ENCODE data around the gene D2HGDH. TPM values are rescaled to one million over a fixed set of nuclear protein-coding genes. Genes with fewer than 3 reads are reported as not detected.
A peak's percentile ranks its signal among the peaks of the same experiment; 100 is the strongest.
"Not testable (repeated sequence)": the region's sequence is repeated elsewhere in the genome, so short reads cannot be mapped to it uniquely, and the experiment has no call there.

D2HGDH gene
- total and polyA plus RNA-seq, 4 donors, result 4.1 to 69.8 (median 25.2) TPM

GRCh38 chr2:241730671-241731293, 3.6 kb upstream of the D2HGDH start:
- WGBS, 2 donors, result 90 to 91% methylated on average over 12 of the region's 12 CpGs
- intact Hi-C loops (cut with DNase I), result loop anchor here in 1 of 2 donors (10.0 kb wide), 1 partner anchor 144 kb away; no protein-coding TSS in a partner anchor
- no peaks in the 10 kb centered on the region for H3K4me1 ChIP-seq (ENCODE audit: control insufficient read depth in 1 of 2, insufficient read depth in 2 of 2, low read length in 2 of 2)

GRCh38 chr2:241732513-241733186, 1.8 kb upstream of the D2HGDH start:
- not testable (repeated sequence) for H3K27ac ChIP-seq (ENCODE audit: low read depth in 1 of 2, low read length in 2 of 2); H3K27me3 ChIP-seq (ENCODE audit: control insufficient read depth in 1 of 2, insufficient read depth in 2 of 2, low read length in 1 of 2); H3K4me1 ChIP-seq (ENCODE audit: control insufficient read depth in 1 of 2, insufficient read depth in 2 of 2, low read length in 2 of 2); H3K9me3 ChIP-seq (ENCODE audit: control insufficient read depth, low read length); ATAC-seq (ENCODE audit: low FRiP score); H3K4me3 ChIP-seq (ENCODE audit: low read length in 2 of 2); H3K36me3 ChIP-seq (ENCODE audit: control insufficient read depth in 1 of 2, insufficient read depth in 2 of 2, low read length in 1 of 2)
- intact Hi-C loops (cut with DNase I), result loop anchor here in 1 of 2 donors (10.0 kb wide), 1 partner anchor 142 kb away; no protein-coding TSS in a partner anchor
- DNase-seq, result peak in 1 of 2 donors; percentile 90
- WGBS, 2 donors, result 37 to 38% methylated on average over 18 to 25 of the region's 26 CpGs

More at GRCh38 chr2:241730671-241731293, 3.6 kb upstream of the D2HGDH start:
- H3K9me3 ChIP-seq (ENCODE audit: control insufficient read depth, low read length), result no peaks in the 10 kb centered on the region
- no peak for ATAC-seq (ENCODE audit: low FRiP score)
- peaks cover 0 to 2% of the 10 kb centered on the region in 2 donors for H3K27me3 ChIP-seq (ENCODE audit: control insufficient read depth in 1 of 2, insufficient read depth in 2 of 2, low read length in 1 of 2)
- H3K27ac ChIP-seq (ENCODE audit: low read depth in 1 of 2, low read length in 2 of 2), result no peak overlapping the region
- no peaks in the 10 kb centered on the region for H3K36me3 ChIP-seq (ENCODE audit: control insufficient read depth in 1 of 2, insufficient read depth in 2 of 2, low read length in 1 of 2)
- H3K4me3 ChIP-seq (ENCODE audit: low read length in 2 of 2), result no peak overlapping the region
- DNase-seq, result no peak

DNA sequence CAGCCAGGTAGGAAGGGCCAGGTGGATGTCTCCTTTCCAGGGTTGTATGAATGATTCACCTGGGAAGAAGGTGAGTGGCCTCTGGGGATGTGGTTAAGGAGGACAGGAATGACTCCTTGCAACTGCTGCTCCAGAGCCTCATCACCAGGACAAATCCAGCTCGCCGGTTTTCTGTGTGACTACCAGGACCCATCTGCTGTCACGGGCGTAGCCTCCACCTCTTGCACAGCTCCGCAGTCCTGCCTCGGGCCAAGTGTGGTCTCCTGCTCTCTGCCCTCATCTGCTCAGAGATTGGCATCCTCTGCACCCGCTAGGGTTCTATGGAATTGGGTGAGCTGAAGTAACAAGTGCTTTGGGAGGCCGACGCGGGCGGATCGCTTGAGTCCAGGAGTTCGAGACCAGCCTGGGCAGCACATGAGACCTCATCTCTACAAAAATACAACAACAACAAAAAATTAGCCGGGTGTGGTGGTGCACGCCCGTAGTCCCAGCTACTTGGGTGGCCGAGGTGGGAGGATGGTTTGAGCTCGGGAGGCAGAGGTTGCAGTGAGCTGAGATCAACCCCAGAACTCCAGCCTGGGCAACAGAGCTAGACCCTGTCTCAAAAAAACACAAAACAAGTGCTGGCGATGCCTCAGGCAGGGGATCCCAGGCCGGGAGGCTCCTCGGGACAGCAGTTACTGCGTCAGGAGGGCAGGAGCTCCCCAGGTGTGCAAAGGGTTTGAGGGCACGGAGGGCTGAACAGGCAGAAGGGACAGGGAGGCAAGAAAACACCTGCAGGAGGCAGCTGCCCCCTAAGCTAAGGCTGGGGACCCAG, 831 bp upstream of the D2HGDH start:
- H3K4me1 ChIP-seq (ENCODE audit: control insufficient read depth in 1 of 2, insufficient read depth in 2 of 2, low read length in 2 of 2), result no peaks in the 10 kb centered on the region
- peaks cover 0 to 2% of the 10 kb centered on the region in 2 donors for H3K27me3 ChIP-seq (ENCODE audit: control insufficient read depth in 1 of 2, insufficient read depth in 2 of 2, low read length in 1 of 2)
- WGBS, 2 donors, result 87 to 89% methylated on average over 23 of the region's 23 CpGs
- no peak for ATAC-seq (ENCODE audit: low FRiP score)
- no peaks in the 10 kb centered on the region for H3K9me3 ChIP-seq (ENCODE audit: control insufficient read depth, low read length)
- intact Hi-C loops (cut with DNase I), result loop anchor here in 1 of 2 donors (10.0 kb wide), 1 partner anchor 141 kb away; no protein-coding TSS in a partner anchor
- no peaks in the 10 kb centered on the region for H3K36me3 ChIP-seq (ENCODE audit: control insufficient read depth in 1 of 2, insufficient read depth in 2 of 2, low read length in 1 of 2)
- DNase-seq, result no peak
- peak overlapping the region in 1 of 2 donors; percentile 50 for H3K27ac ChIP-seq (ENCODE audit: low read depth in 1 of 2, low read length in 2 of 2)
- H3K4me3 ChIP-seq (ENCODE audit: low read length in 2 of 2), result no peak overlapping the region

- Histone ChIP-seq H3K9me3 (ENCODE audit: control insufficient read depth, low read length) (no peaks in the 10 kb centered on the region), H3K4me1 (ENCODE audit: control insufficient read depth in 1 of 2, insufficient read depth in 2 of 2, low read length in 2 of 2) (no peaks in the 10 kb centered on the region), H3K27ac (ENCODE audit: low read depth in 1 of 2, low read length in 2 of 2) (peak overlapping the region in 1 of 2 donors; percentile 50), H3K36me3 (ENCODE audit: control insufficient read depth in 1 of 2, insufficient read depth in 2 of 2, low read length in 1 of 2) (no peaks in the 10 kb centered on the region), H3K27me3 (ENCODE audit: control insufficient read depth in 1 of 2, insufficient read depth in 2 of 2, low read length in 1 of 2) (peaks cover 0 to 2% of the 10 kb centered on the region in 2 donors), H3K4me3 (ENCODE audit: low read length in 2 of 2) (no peak overlapping the region)
- DNase-seq (no peak), ATAC-seq (ENCODE audit: low FRiP score) (no peak)
- WGBS, 2 donors, result 1% methylated on average over 25 of the region's 25 CpGs
- intact Hi-C loops (cut with DNase I), result loop anchor here in 1 of 2 donors (10.0 kb wide), 1 partner anchor 141 kb away; no protein-coding TSS in a partner anchor
Observed at GRCh38 chr2:241734208-241734466, 293 bp upstream of the D2HGDH start.

GRCh38 chr2:241736111-241736510, 1.7 kb downstream of the D2HGDH start:
- H3K9me3 ChIP-seq (ENCODE audit: control insufficient read depth, low read length), result no peaks in the 10 kb centered on the region
- H3K4me3 ChIP-seq (ENCODE audit: low read length in 2 of 2), result no peak overlapping the region
- intact Hi-C loops (cut with DNase I), result loop anchor here in 1 of 2 donors (10.0 kb wide), 1 partner anchor 139 kb away; no protein-coding TSS in a partner anchor
- 57 to 62% methylated on average over 3 of the region's 3 CpGs for WGBS, 2 donors
- no peaks in the 10 kb centered on the region for H3K36me3 ChIP-seq (ENCODE audit: control insufficient read depth in 1 of 2, insufficient read depth in 2 of 2, low read length in 1 of 2)
- DNase-seq (no peak), ATAC-seq (ENCODE audit: low FRiP score) (no peak)
- H3K27me3 ChIP-seq (ENCODE audit: control insufficient read depth in 1 of 2, insufficient read depth in 2 of 2, low read length in 1 of 2), result peaks cover 0 to 2% of the 10 kb centered on the region in 2 donors
- no peaks in the 10 kb centered on the region for H3K4me1 ChIP-seq (ENCODE audit: control insufficient read depth in 1 of 2, insufficient read depth in 2 of 2, low read length in 2 of 2)
- H3K27ac ChIP-seq (ENCODE audit: low read depth in 1 of 2, low read length in 2 of 2), result no peak overlapping the region

DNA sequence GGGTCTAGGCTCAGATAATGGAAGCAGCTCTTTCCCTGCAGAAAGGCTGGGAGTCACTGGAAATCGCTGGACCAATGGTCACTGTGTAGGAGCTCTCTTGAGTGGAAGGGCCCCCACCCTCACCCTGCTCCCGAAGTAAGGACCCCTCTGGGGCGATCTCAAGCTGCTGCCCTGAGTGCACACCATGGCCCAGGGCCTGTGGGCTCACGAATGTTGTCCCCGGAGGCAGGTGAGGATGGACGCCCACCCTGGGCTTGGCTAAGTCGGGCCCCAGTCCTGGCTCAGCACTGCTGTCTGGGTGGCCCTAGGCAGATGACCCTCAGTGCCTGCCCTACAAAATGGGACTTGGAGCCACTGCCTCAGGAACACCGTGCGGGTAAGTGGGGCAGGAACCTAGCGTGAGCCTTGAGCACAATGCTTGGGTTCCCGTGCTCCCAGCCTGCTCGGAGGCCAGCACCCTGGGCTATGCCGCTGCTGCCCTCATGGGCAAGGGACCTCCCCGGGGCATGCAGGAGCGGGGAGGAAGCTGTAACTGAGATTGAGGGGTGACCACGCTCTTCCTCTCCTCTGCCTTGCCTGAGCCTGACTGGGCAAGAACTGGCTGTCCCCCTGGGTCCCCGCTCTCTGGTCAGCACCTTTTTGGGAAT, 3.7 kb downstream of the D2HGDH start:
- Histone ChIP-seq H3K27ac (ENCODE audit: low read depth in 1 of 2, low read length in 2 of 2) (no peak overlapping the region), H3K27me3 (ENCODE audit: control insufficient read depth in 1 of 2, insufficient read depth in 2 of 2, low read length in 1 of 2) (peaks cover 0 to 2% of the 10 kb centered on the region in 2 donors), H3K36me3 (ENCODE audit: control insufficient read depth in 1 of 2, insufficient read depth in 2 of 2, low read length in 1 of 2) (no peaks in the 10 kb centered on the region), H3K4me3 (ENCODE audit: low read length in 2 of 2) (no peak overlapping the region), H3K4me1 (ENCODE audit: control insufficient read depth in 1 of 2, insufficient read depth in 2 of 2, low read length in 2 of 2) (no peaks in the 10 kb centered on the region), H3K9me3 (ENCODE audit: control insufficient read depth, low read length) (no peaks in the 10 kb centered on the region)
- DNase-seq (no peak), ATAC-seq (ENCODE audit: low FRiP score) (no peak)
- intact Hi-C loops (cut with DNase I), result loop anchor here in 1 of 2 donors (10.0 kb wide), 1 partner anchor 137 kb away; no protein-coding TSS in a partner anchor
- 95% methylated on average over 17 of the region's 17 CpGs for WGBS, 2 donors

GRCh38 chr2:241739177-241739576, 4.7 kb downstream of the D2HGDH start:
- no peaks in the 10 kb centered on the region for H3K9me3 ChIP-seq (ENCODE audit: control insufficient read depth, low read length)
- 92 to 94% methylated on average over 15 of the region's 15 CpGs for WGBS, 2 donors
- intact Hi-C loops (cut with DNase I), result loop anchor here in 1 of 2 donors (10.0 kb wide), 1 partner anchor 136 kb away; no protein-coding TSS in a partner anchor
- ATAC-seq (ENCODE audit: low FRiP score) (no peak), DNase-seq (no peak)
- H3K4me3 ChIP-seq (ENCODE audit: low read length in 2 of 2), result no peak overlapping the region
- no peaks in the 10 kb centered on the region for H3K36me3 ChIP-seq (ENCODE audit: control insufficient read depth in 1 of 2, insufficient read depth in 2 of 2, low read length in 1 of 2)
- no peaks in the 10 kb centered on the region for H3K4me1 ChIP-seq (ENCODE audit: control insufficient read depth in 1 of 2, insufficient read depth in 2 of 2, low read length in 2 of 2)
- no peak overlapping the region for H3K27ac ChIP-seq (ENCODE audit: low read depth in 1 of 2, low read length in 2 of 2)
- peaks cover 0 to 2% of the 10 kb centered on the region in 2 donors for H3K27me3 ChIP-seq (ENCODE audit: control insufficient read depth in 1 of 2, insufficient read depth in 2 of 2, low read length in 1 of 2)

DNA sequence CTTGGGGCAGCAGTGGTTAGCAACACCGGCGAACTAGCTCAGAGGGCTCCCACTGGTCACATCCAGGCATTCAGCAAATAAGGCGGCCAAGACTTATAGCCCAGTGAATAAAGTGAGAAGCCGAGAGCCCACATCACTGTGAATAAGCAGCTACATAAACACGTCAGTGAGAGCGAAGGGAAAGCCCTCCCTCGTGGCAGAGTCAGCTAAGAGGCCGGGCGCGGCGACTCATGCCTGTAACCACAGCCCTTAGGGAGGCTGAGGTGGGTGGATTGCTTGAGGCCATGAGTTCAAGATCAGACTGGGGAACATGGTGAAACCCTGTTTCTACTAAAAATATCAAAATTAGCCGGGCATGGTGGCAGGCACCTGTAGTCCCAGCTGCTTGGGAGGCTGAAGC, 5.2 kb downstream of the D2HGDH start:
- intact Hi-C loops (cut with DNase I), result loop anchor here in 1 of 2 donors (10.0 kb wide), 1 partner anchor 135 kb away; no protein-coding TSS in a partner anchor
- no peak for DNase-seq
- H3K36me3 ChIP-seq (ENCODE audit: control insufficient read depth in 1 of 2, insufficient read depth in 2 of 2, low read length in 1 of 2), result no peaks in the 10 kb centered on the region
- ATAC-seq (ENCODE audit: low FRiP score), result no peak
- H3K4me1 ChIP-seq (ENCODE audit: control insufficient read depth in 1 of 2, insufficient read depth in 2 of 2, low read length in 2 of 2), result no peaks in the 10 kb centered on the region
- no peak overlapping the region for H3K4me3 ChIP-seq (ENCODE audit: low read length in 2 of 2)
- H3K9me3 ChIP-seq (ENCODE audit: control insufficient read depth, low read length), result no peaks in the 10 kb centered on the region
- WGBS, 2 donors, result 92 to 94% methylated on average over 12 of the region's 12 CpGs
- H3K27ac ChIP-seq (ENCODE audit: low read depth in 1 of 2, low read length in 2 of 2), result no peak overlapping the region
- H3K27me3 ChIP-seq (ENCODE audit: control insufficient read depth in 1 of 2, insufficient read depth in 2 of 2, low read length in 1 of 2), result no peaks in the 10 kb centered on the region
